Keratinocyte (primary cell): Measurements from ENCODE around the gene SETD6.
"Not testable (repeated sequence)": the region's sequence is repeated elsewhere in the genome, so short reads cannot be mapped to it uniquely, and the experiment has no call there.

Experiments
- CTCF ChIP-seq, 3 experiments: IDR thresholded peaks in 1 of 3; conservative IDR thresholded peaks in 1 of 3; optimal IDR thresholded peaks in 1 of 3; 2 replicates in 2 of 3; 3 replicates in 1 of 3; pipeline versions ENCODE3 to v1.5.1; 2011; ENCODE audit warnings: low read length in 3 of 3, mild to moderate bottlenecking in 3 of 3, moderate library complexity in 2 of 3, control low read depth in 1 of 3, inconsistent platforms in 1 of 3; ENCODE audit not compliant: insufficient read depth in 2 of 3; ENCODE audit errors: extremely low read depth in 1 of 3
- EZH2 ChIP-seq: IDR thresholded peaks from one replicate; pipeline ENCODE4 v1.6.1; 2012; ENCODE audit warnings: inconsistent platforms, mild to moderate bottlenecking, low read length, moderate library complexity

GRCh38 chr16:58490539-58490938 is 24.8 kb upstream of the SETD6 start:
- TF ChIP-seq CTCF (optimal IDR thresholded peaks at IDR 0.05 in 1 of 3, IDR thresholded peaks at IDR 0.05 in 1 of 3, conservative IDR thresholded peaks at IDR 0.05 in 1 of 3; ENCODE audit: extremely low read depth in 1 of 3, insufficient read depth in 2 of 3, low read length in 3 of 3); EZH2: not testable (repeated sequence)
